HepG2 (cell line): ENCODE data around the gene CBL. TPM values are rescaled to one million over a fixed set of nuclear protein-coding genes. Genes with fewer than 3 reads are reported as not detected.
A peak's percentile ranks its signal among the peaks of the same experiment; 100 is the strongest.

Experiments
- EP300 ChIP-seq, 3 experiments: sonication (generic) in 1 of 3; formaldehyde crosslinking in 1 of 3; IDR thresholded peaks; 2 replicates each; pipeline versions ENCODE4 v1.5.1 to v1.6.1; 2011 to 2020; ENCODE audit warnings: low read depth in 2 of 3, low read length in 2 of 3, borderline replicate concordance in 1 of 3, improper control_type of control experiment in 1 of 3, mild to moderate bottlenecking in 1 of 3, missing genetic modification reagents in 1 of 3, moderate library complexity in 1 of 3
- ERF ChIP-seq: IDR thresholded peaks from 2 replicates; pipeline ENCODE4 v1.6.1; 2018; ENCODE audit warnings: missing biosample characterization, missing genetic modification reagents
- FOXO1 ChIP-seq: sonication (generic); formaldehyde crosslinking; IDR thresholded peaks from 2 replicates; pipeline ENCODE4 v1.4.0; 2020; ENCODE audit warnings: missing genetic modification reagents
- HOXA5 ChIP-seq: sonication (generic); formaldehyde crosslinking; IDR thresholded peaks from 2 replicates; pipeline ENCODE4 v1.4.0; 2020; ENCODE audit warnings: missing genetic modification reagents
- IRF1 ChIP-seq: sonication (generic); formaldehyde crosslinking; IDR thresholded peaks from 2 replicates; pipeline ENCODE4 v1.4.0; 2020; ENCODE audit warnings: low read depth, mild to moderate bottlenecking, missing genetic modification reagents
- MXD4 ChIP-seq: IDR thresholded peaks from 2 replicates; pipeline ENCODE4 v1.6.1; 2016; ENCODE audit warnings: mild to moderate bottlenecking, missing biosample characterization, missing genetic modification reagents
- PAXIP1 ChIP-seq: sonication (generic); formaldehyde crosslinking; conservative IDR thresholded peaks from 2 replicates; pipeline ENCODE4 v1.4.0; 2020; ENCODE audit warnings: mild to moderate bottlenecking, missing genetic modification reagents, moderate library complexity
- THAP9 ChIP-seq: sonication (generic); formaldehyde crosslinking; IDR thresholded peaks from 2 replicates; pipeline ENCODE4; 2020; ENCODE audit warnings: missing genetic modification reagents, mild to moderate bottlenecking, borderline replicate concordance
- ZGPAT ChIP-seq: IDR thresholded peaks from 2 replicates; pipeline ENCODE4 v1.6.1; 2016; ENCODE audit warnings: mild to moderate bottlenecking
- ZNF124 ChIP-seq: sonication (generic); formaldehyde crosslinking; IDR thresholded peaks from 2 replicates; pipeline ENCODE4 v1.4.0; 2020; ENCODE audit warnings: missing genetic modification reagents
- ZNF18 ChIP-seq: sonication (generic); formaldehyde crosslinking; IDR thresholded peaks from 2 replicates; pipeline ENCODE4 v1.8.0; 2022; ENCODE audit warnings: mild to moderate bottlenecking, missing genetic modification reagents; ENCODE audit not compliant: insufficient replicate concordance
- ZNF552 ChIP-seq: sonication (generic); formaldehyde crosslinking; IDR thresholded peaks from 2 replicates; pipeline ENCODE4 v1.9.0; 2022; ENCODE audit warnings: missing genetic modification reagents, mild to moderate bottlenecking, borderline replicate concordance
- ZNF576 ChIP-seq: sonication (generic); formaldehyde crosslinking; IDR thresholded peaks from 2 replicates; pipeline ENCODE4 v1.4.0; 2020; ENCODE audit warnings: mild to moderate bottlenecking, missing genetic modification reagents
- ZNF704 ChIP-seq: sonication (generic); formaldehyde crosslinking; IDR thresholded peaks from 2 replicates; pipeline ENCODE4 v1.8.1; 2023; ENCODE audit warnings: mild to moderate bottlenecking, inconsistent platforms, moderate library complexity, missing genetic modification reagents, borderline replicate concordance
- polyA plus RNA-seq, 8 experiments: library from polyadenylated mRNA; depleted of rRNA in 3 of 8; stranded (reverse) in 7 of 8; unstranded in 1 of 8; fragments of >200 nt; fragmentation: Illumina TruSeq in 4 of 8; extraction: Trizol in 4 of 8; gene quantifications; 2 replicates each; pipeline versions ENCODE4 v1.2.1 to v1.2.3, GENCODE V29; 2011 to 2016; ENCODE audit warnings: low read depth in 4 of 8, missing spikeins in 1 of 8, mixed read lengths in 1 of 8; ENCODE audit not compliant: insufficient read depth in 1 of 8
- total RNA-seq, 5 experiments: library from RNA; depleted of rRNA; stranded (reverse); fragments of >200 nt; fragmentation: Illumina TruSeq; extraction: Trizol; gene quantifications; 2 replicates each; pipeline ENCODE4 v1.2.3, GENCODE V29; 2016; ENCODE audit warnings: low read depth in 1 of 5

The CBL gene
- total and polyA plus RNA-seq, 2 of the 13 experiments (the other 11 are each of a cell fraction or from before 2014, with no cell fraction given) = 6.6 to 7.4 TPM

GRCh38 chr11:119334174-119334930, 128.2 kb downstream of the CBL start, which contains the start of gene RNF26 (continued):
- TF ChIP-seq IRF1 (no peak), FOXO1 (no peak), ZNF552 (CRISPR knock-in tag) (0 out of 2 replicates have a peak, but pooled peaks have one; percentile 55), MXD4 (CRISPR knock-in tag) (no peak), HOXA5 (CRISPR knock-in tag) (0 out of 2 replicates have a peak, but pooled peaks have one; percentile 38), ZNF18 (no peak), ERF (CRISPR knock-in tag) (no peak; the same call in 1 of the 2 replicates), ZNF124 (CRISPR knock-in tag) (no peak), PAXIP1 (no peak), THAP9 (CRISPR knock-in tag) (no peak; the same call in 1 of the 2 replicates), EP300 (IDR thresholded peaks at IDR 0.05; ENCODE audit: low read depth in 2 of 2, low read length in 2 of 2) (no peak), EP300 (CRISPR knock-in tag; IDR thresholded peaks at IDR 0.05; ENCODE audit: borderline replicate concordance) (no peak), ZGPAT (peak; percentile 74), ZNF576 (no peak), ZNF704 (no peak)
